HepG2 (cell line): ENCODE results near the gene CALML6. TPM values are rescaled to one million over a fixed set of nuclear protein-coding genes. Genes with fewer than 3 reads are reported as not detected.

Experiments used
- BCL6 ChIP-seq: IDR thresholded peaks from 2 replicates; pipeline ENCODE4 v1.6.1; 2016; ENCODE audit warnings: missing genetic modification reagents, missing compliant biosample characterization
- CREBL2 ChIP-seq: sonication (generic); formaldehyde crosslinking; IDR thresholded peaks from 2 replicates; pipeline ENCODE4 v1.8.1; 2023; ENCODE audit warnings: missing genetic modification reagents, mild to moderate bottlenecking, borderline replicate concordance
- DZIP1 ChIP-seq: sonication (generic); formaldehyde crosslinking; IDR thresholded peaks from 2 replicates; pipeline ENCODE4 v1.5.0; 2020; ENCODE audit warnings: mild to moderate bottlenecking, missing genetic modification reagents
- FIP1L1 ChIP-seq: fragments of 200-400 bp; formaldehyde crosslinking; IDR thresholded peaks from 2 replicates; pipeline ENCODE4 v1.6.1; 2018; ENCODE audit warnings: low read depth, mild to moderate bottlenecking, low read length, moderate library complexity, borderline replicate concordance; ENCODE audit not compliant: insufficient read depth
- FOXC1 ChIP-seq: sonication (generic); formaldehyde crosslinking; IDR thresholded peaks from 2 replicates; pipeline ENCODE4 v1.8.0; 2022; ENCODE audit warnings: mild to moderate bottlenecking, missing genetic modification reagents, borderline replicate concordance
- GATAD1 ChIP-seq: IDR thresholded peaks from 2 replicates; pipeline ENCODE4 v1.6.1; 2016; ENCODE audit warnings: missing genetic modification reagents, missing compliant biosample characterization
- HES4 ChIP-seq: sonication (generic); formaldehyde crosslinking; IDR thresholded peaks from 2 replicates; pipeline ENCODE4 v1.9.0; 2021; ENCODE audit warnings: mild to moderate bottlenecking, missing genetic modification reagents, borderline replicate concordance
- JUN ChIP-seq: sonication (generic); formaldehyde crosslinking; IDR thresholded peaks from 2 replicates; pipeline ENCODE4 v1.4.0; 2020; ENCODE audit warnings: mild to moderate bottlenecking, missing genetic modification reagents
- KDM4B ChIP-seq: sonication (generic); formaldehyde crosslinking; IDR thresholded peaks from 2 replicates; pipeline ENCODE4 v1.4.0; 2020; ENCODE audit warnings: missing genetic modification reagents
- MLLT10 ChIP-seq: sonication (generic); formaldehyde crosslinking; IDR thresholded peaks from 2 replicates; pipeline ENCODE4 v1.4.0; 2020; ENCODE audit warnings: missing genetic modification reagents
- RCOR2 ChIP-seq: IDR thresholded peaks from 2 replicates; pipeline ENCODE4 v1.6.1; 2016; ENCODE audit warnings: missing biosample characterization, missing genetic modification reagents
- REL ChIP-seq: sonication (generic); formaldehyde crosslinking; conservative IDR thresholded peaks from 2 replicates; pipeline ENCODE4 v1.8.0; 2022; ENCODE audit warnings: mild to moderate bottlenecking, missing genetic modification reagents, moderate library complexity
- SMARCE1 ChIP-seq: fragments of 450-650 bp; IDR thresholded peaks from 2 replicates; pipeline ENCODE4 v1.6.1; 2017; ENCODE audit warnings: borderline replicate concordance
- ZNF572 ChIP-seq: sonication (generic); formaldehyde crosslinking; IDR thresholded peaks from 2 replicates; pipeline ENCODE4 v1.5.1; 2020; ENCODE audit warnings: mild to moderate bottlenecking, missing genetic modification reagents
- ZNF775 ChIP-seq: sonication (generic); formaldehyde crosslinking; IDR thresholded peaks from 2 replicates; pipeline ENCODE4 v1.4.0; 2020; ENCODE audit warnings: missing genetic modification reagents, mild to moderate bottlenecking, moderate library complexity, borderline replicate concordance
- ZSCAN31 ChIP-seq: sonication (generic); formaldehyde crosslinking; IDR thresholded peaks from 2 replicates; pipeline ENCODE4 v1.5.0; 2020; ENCODE audit warnings: low read depth, mild to moderate bottlenecking, missing genetic modification reagents
- ZXDC ChIP-seq: sonication (generic); formaldehyde crosslinking; IDR thresholded peaks from 2 replicates; pipeline ENCODE4 v1.5.0; 2020; ENCODE audit warnings: mild to moderate bottlenecking, missing genetic modification reagents
- polyA plus RNA-seq, 8 experiments: library from polyadenylated mRNA; depleted of rRNA in 3 of 8; stranded (reverse) in 7 of 8; unstranded in 1 of 8; fragments of >200 nt; fragmentation: Illumina TruSeq in 4 of 8; extraction: Trizol in 4 of 8; gene quantifications; 2 replicates each; pipeline versions ENCODE4 v1.2.1 to v1.2.3, GENCODE V29; 2011 to 2016; ENCODE audit warnings: low read depth in 4 of 8, missing spikeins in 1 of 8, mixed read lengths in 1 of 8; ENCODE audit not compliant: insufficient read depth in 1 of 8
- total RNA-seq, 5 experiments: library from RNA; depleted of rRNA; stranded (reverse); fragments of >200 nt; fragmentation: Illumina TruSeq; extraction: Trizol; gene quantifications; 2 replicates each; pipeline ENCODE4 v1.2.3, GENCODE V29; 2016; ENCODE audit warnings: low read depth in 1 of 5
- TF ChIP-seq, protein P1 (sequence below): sonication (generic); formaldehyde crosslinking; IDR thresholded peaks from 2 replicates; pipeline ENCODE4 v1.4.0; 2020; ENCODE audit warnings: missing genetic modification reagents
- TF ChIP-seq, protein P2 (sequence below): sonication (generic); formaldehyde crosslinking; IDR thresholded peaks from 2 replicates; pipeline ENCODE4 v1.5.0; 2020; ENCODE audit warnings: missing genetic modification reagents, mild to moderate bottlenecking, borderline replicate concordance

Gene CALML6
- total and polyA plus RNA-seq, 2 of the 13 experiments (the other 11 are each of a cell fraction or from before 2014, with no cell fraction given): 0.11 to 0.12 TPM

DNA sequence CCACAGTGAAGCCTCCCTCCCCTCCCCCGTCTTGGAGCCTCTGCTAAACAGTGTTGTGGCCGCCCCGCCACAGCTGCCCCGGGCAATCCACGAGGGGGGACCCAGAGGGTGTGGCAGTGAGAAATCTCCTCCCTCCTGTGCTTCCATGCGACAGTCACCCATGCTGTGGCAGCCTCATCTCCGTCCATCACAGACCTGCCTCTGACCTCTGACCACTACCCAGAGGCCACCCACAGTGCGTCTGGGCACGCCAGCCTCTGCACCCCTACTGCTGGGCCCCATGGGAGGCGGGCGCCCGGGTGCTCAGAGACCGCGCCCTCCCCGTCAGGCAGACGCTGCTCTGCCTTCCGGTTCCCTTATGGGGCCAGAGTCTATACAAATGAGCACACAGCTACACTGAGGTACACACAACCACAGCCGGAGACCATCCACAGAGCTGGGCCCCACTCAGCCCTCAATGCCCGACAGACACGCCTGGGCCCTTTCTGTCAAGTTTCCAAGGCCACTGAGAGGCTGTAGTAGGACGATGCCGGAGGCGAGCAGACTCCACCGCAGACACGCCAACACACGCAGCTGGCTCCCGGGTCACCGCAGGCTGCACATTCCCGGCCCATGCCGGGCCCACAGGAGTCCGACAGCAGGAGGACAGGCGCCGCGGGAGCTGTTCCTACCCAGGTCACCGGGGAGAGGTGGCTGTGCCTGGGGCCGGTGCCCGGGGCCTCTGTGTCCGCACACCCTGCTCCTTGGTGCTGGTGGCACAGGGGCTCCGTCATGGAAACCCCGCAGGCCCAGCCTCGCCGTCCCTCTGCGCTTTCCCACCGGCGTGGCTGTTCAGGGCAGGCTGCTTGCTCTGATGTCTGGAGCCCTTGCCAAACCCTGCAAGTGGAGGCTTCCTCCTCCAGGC is 27.9 kb downstream of the CALML6 start (continued):
- TF ChIP-seq, protein P1, sequence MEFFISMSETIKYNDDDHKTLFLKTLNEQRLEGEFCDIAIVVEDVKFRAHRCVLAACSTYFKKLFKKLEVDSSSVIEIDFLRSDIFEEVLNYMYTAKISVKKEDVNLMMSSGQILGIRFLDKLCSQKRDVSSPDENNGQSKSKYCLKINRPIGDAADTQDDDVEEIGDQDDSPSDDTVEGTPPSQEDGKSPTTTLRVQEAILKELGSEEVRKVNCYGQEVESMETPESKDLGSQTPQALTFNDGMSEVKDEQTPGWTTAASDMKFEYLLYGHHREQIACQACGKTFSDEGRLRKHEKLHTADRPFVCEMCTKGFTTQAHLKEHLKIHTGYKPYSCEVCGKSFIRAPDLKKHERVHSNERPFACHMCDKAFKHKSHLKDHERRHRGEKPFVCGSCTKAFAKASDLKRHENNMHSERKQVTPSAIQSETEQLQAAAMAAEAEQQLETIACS: no peak; the same call in 1 of the 2 replicates
- TF ChIP-seq SMARCE1: no peak
- peak; percentile 76 for TF ChIP-seq GATAD1 (CRISPR knock-in tag)
- TF ChIP-seq, protein P2, sequence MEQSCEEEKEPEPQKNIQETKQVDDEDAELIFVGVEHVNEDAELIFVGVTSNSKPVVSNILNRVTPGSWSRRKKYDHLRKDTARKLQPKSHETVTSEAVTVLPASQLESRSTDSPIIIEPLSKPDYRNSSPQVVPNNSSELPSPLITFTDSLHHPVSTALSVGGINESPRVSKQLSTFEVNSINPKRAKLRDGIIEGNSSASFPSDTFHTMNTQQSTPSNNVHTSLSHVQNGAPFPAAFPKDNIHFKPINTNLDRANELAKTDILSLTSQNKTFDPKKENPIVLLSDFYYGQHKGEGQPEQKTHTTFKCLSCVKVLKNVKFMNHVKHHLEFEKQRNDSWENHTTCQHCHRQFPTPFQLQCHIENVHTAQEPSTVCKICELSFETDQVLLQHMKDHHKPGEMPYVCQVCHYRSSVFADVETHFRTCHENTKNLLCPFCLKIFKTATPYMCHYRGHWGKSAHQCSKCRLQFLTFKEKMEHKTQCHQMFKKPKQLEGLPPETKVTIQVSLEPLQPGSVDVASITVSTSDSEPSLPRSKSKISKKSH (CRISPR knock-in tag): no peak; the same call in 1 of the 2 replicates
- TF ChIP-seq CREBL2: no peak
- TF ChIP-seq REL (CRISPR knock-in tag): peak; percentile 79; the same call in 1 of the 2 replicates
- no peak for TF ChIP-seq ZNF572
- TF ChIP-seq ZXDC (CRISPR knock-in tag): peak; percentile 37; the same call in 1 of the 2 replicates
- no peak for TF ChIP-seq JUN (CRISPR knock-in tag)
- peak; percentile 44; the same call in 1 of the 2 replicates for TF ChIP-seq BCL6
- peak; percentile 84 for TF ChIP-seq ZSCAN31
- no peak for TF ChIP-seq KDM4B (CRISPR knock-in tag)
- TF ChIP-seq HES4 (CRISPR knock-in tag): peak; percentile 64; the same call in 1 of the 2 replicates
- TF ChIP-seq FIP1L1: no peak
- peak; percentile 42; the same call in 1 of the 2 replicates for TF ChIP-seq RCOR2 (CRISPR knock-in tag)
- no peak for TF ChIP-seq ZNF775 (CRISPR knock-in tag)
- TF ChIP-seq MLLT10 (CRISPR knock-in tag): no peak
- TF ChIP-seq DZIP1: no peak
- TF ChIP-seq FOXC1 (CRISPR knock-in tag): peak; percentile 78
